Fibroblast of skin of right biceps (primary cell): Measurements from ENCODE around the gene ATF6.

Experiments used
- DNase-seq: peaks from one replicate; pipeline ENCODE4 v3.0.0-alpha.2; 2013

The ATF6 gene

GRCh38 chr1:161943737-161944136, 177.6 kb downstream of the ATF6 start:
- DNase-seq, result no peak

GRCh38 chr1:161944381-161944780, 178.3 kb downstream of the ATF6 start:
- no peak for DNase-seq

- DNase-seq, result no peak
Measured at GRCh38 chr1:161945306-161946060, 179.4 kb downstream of the ATF6 start.

- peak; percentile 93 for DNase-seq
Measured at GRCh38 chr1:161946071-161946987, 180.2 kb downstream of the ATF6 start.

GRCh38 chr1:161948435-161948834, 182.3 kb downstream of the ATF6 start:
- no peak for DNase-seq

GRCh38 chr1:161949548-161949947, 183.4 kb downstream of the ATF6 start:
- peak; percentile 60 for DNase-seq

- DNase-seq, result no peak
Measured at GRCh38 chr1:161950377-161950776, 184.3 kb downstream of the ATF6 start.

GRCh38 chr1:161951646-161952045, 185.5 kb downstream of the ATF6 start:
- DNase-seq, result no peak

- DNase-seq, result peak; percentile 63
Measured at GRCh38 chr1:161952607-161953172, 186.6 kb downstream of the ATF6 start.

- DNase-seq, result no peak
Measured at GRCh38 chr1:161953256-161953920, 187.3 kb downstream of the ATF6 start.

GRCh38 chr1:161954050-161954449, 187.9 kb downstream of the ATF6 start:
- DNase-seq, result no peak

- DNase-seq, result peak; percentile 56
Measured at GRCh38 chr1:161954466-161954865, 188.3 kb downstream of the ATF6 start.

GRCh38 chr1:161955606-161956005, 189.5 kb downstream of the ATF6 start:
- peak; percentile 37 for DNase-seq

GRCh38 chr1:161956097-161956496, 190.0 kb downstream of the ATF6 start:
- DNase-seq, result peak; percentile 97

- no peak for DNase-seq
Measured at GRCh38 chr1:161956930-161957329, 190.8 kb downstream of the ATF6 start.

- DNase-seq, result peak; percentile 74
Measured at GRCh38 chr1:161958425-161958824, 192.3 kb downstream of the ATF6 start.

- DNase-seq, result peak; percentile 92
Measured at GRCh38 chr1:161962091-161962887, 196.2 kb downstream of the ATF6 start.

- DNase-seq, result no peak
Measured at GRCh38 chr1:161966067-161966466, 199.9 kb downstream of the ATF6 start.

- DNase-seq, result no peak
Measured at GRCh38 chr1:161970036-161970435, 203.9 kb downstream of the ATF6 start.

- no peak for DNase-seq
Measured at GRCh38 chr1:161970633-161971032, 204.5 kb downstream of the ATF6 start.

GRCh38 chr1:161972828-161973227, 206.7 kb downstream of the ATF6 start:
- no peak for DNase-seq
